ENCODE results near the gene GJD4.

DNA sequence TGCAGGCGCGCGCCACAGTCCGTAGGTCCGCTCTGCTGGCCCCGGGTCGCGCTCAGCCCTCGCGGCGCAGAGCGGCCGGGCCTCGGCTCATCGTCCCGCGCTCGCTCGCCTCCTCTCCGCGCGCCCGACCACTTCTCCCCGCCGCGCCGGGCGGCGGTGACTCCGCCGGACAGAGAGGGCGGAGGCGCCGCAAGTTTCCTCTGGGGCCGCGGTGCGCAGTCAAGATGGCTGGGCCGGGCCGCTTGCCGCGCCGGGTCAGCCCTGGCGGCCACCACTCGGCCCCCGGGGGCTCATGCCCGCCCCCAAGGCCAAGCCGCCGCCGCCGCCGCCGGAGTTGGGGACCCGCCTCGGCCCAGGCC lies 36.5 kb downstream of the GJD4 start:
- TF ChIP-seq POLR2A (IDR thresholded peaks at IDR 0.05) (no peak), POLR2AphosphoS5 (IDR thresholded peaks at IDR 0.05) (no peak)
- TF ChIP-seq, protein P1, sequence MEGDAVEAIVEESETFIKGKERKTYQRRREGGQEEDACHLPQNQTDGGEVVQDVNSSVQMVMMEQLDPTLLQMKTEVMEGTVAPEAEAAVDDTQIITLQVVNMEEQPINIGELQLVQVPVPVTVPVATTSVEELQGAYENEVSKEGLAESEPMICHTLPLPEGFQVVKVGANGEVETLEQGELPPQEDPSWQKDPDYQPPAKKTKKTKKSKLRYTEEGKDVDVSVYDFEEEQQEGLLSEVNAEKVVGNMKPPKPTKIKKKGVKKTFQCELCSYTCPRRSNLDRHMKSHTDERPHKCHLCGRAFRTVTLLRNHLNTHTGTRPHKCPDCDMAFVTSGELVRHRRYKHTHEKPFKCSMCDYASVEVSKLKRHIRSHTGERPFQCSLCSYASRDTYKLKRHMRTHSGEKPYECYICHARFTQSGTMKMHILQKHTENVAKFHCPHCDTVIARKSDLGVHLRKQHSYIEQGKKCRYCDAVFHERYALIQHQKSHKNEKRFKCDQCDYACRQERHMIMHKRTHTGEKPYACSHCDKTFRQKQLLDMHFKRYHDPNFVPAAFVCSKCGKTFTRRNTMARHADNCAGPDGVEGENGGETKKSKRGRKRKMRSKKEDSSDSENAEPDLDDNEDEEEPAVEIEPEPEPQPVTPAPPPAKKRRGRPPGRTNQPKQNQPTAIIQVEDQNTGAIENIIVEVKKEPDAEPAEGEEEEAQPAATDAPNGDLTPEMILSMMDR (IDR thresholded peaks at IDR 0.05): no peak

Measured in prostate gland (tissue), 2 donors.